K562 (cell line): ENCODE measurements around the gene MPIG6B. TPM values are rescaled to one million over a fixed set of nuclear protein-coding genes. Genes with fewer than 3 reads are reported as not detected.

Source experiments
- BACH1 ChIP-seq: fragments of 200-800 bp; sonication (Bioruptor generic); IDR thresholded peaks from 2 replicates; pipeline ENCODE4 v1.6.1; 2016; ENCODE audit warnings: missing genetic modification characterization, missing compliant biosample characterization
- CAMTA2 ChIP-seq: fragments of 250-450 bp; sonication (Bioruptor Pico); conservative IDR thresholded peaks from 2 replicates; pipeline ENCODE4 v1.5.1; 2022
- FIP1L1 ChIP-seq: fragments of 200-400 bp; formaldehyde crosslinking; IDR thresholded peaks from 2 replicates; pipeline ENCODE4 v1.6.1; 2018; ENCODE audit warnings: mild to moderate bottlenecking, low read depth, low read length; ENCODE audit not compliant: poor library complexity, severe bottlenecking
- FOXA3 ChIP-seq, 2 experiments: fragments of 450-650 bp in 1 of 2; sonication (generic) in 1 of 2; formaldehyde crosslinking; IDR thresholded peaks in 1 of 2; conservative IDR thresholded peaks in 1 of 2; 2 replicates each; pipeline versions ENCODE4 v1.4.0 to v1.8.0; 2020 to 2022; ENCODE audit warnings: mild to moderate bottlenecking in 2 of 2, missing genetic modification reagents in 1 of 2
- GTF2A2 ChIP-seq: IDR thresholded peaks from 2 replicates; pipeline ENCODE4 v1.6.1; 2016; ENCODE audit warnings: mild to moderate bottlenecking, missing genetic modification characterization, missing compliant biosample characterization
- LEF1 ChIP-seq: fragments of 450-650 bp; IDR thresholded peaks from 2 replicates; pipeline ENCODE4 v1.6.1; 2016; ENCODE audit warnings: mild to moderate bottlenecking
- MYNN ChIP-seq, 2 experiments: sonication (generic); formaldehyde crosslinking in 1 of 2; IDR thresholded peaks; 2 replicates each; pipeline versions ENCODE4 v1.5.0 to v1.6.1; 2016 to 2020; ENCODE audit warnings: antibody characterized with exemption in 1 of 2, missing genetic modification reagents in 1 of 2
- NCOA4 ChIP-seq: fragments of 450-650 bp; IDR thresholded peaks from 2 replicates; pipeline ENCODE4 v1.6.1; 2018; ENCODE audit warnings: mild to moderate bottlenecking; ENCODE audit not compliant: partially characterized antibody
- STAG1 ChIP-seq: sonication (generic); formaldehyde crosslinking; IDR thresholded peaks from 2 replicates; pipeline ENCODE4 v1.5.0; 2020; ENCODE audit warnings: missing genetic modification reagents, borderline replicate concordance
- SUPT5H ChIP-seq: fragments of 450-650 bp; IDR thresholded peaks from 2 replicates; pipeline ENCODE4 v1.6.1; 2016
- ZNF384 ChIP-seq: IDR thresholded peaks from 2 replicates; pipeline ENCODE4 v1.6.1; 2012; ENCODE audit warnings: low read depth, low read length, improper control_type of control experiment
- polyA plus RNA-seq, 8 experiments: library from polyadenylated mRNA; depleted of rRNA in 4 of 8; stranded (reverse) in 5 of 8; unstranded in 3 of 8; fragments of >200 nt; fragmentation: Nextera tagmentation in 2 of 8; fragmentation: Illumina TruSeq in 1 of 8; extraction: Ambion mirVana in 2 of 8; extraction: Trizol in 1 of 8; gene quantifications; 2 replicates each; pipeline versions ENCODE4 v1.2.1 to v1.2.3, GENCODE V29; 2011 to 2014; ENCODE audit warnings: inconsistent platforms in 1 of 8, missing spikeins in 1 of 8
- total RNA-seq, 7 experiments: library from RNA; depleted of rRNA in 6 of 7; stranded (reverse); fragments of >200 nt in 6 of 7; fragmentation: Illumina TruSeq in 2 of 7; extraction: Trizol in 2 of 7; gene quantifications; 2 replicates each; pipeline versions ENCODE4 v1.2.1 to v1.2.3, GENCODE V29; 2011 to 2021; ENCODE audit warnings: low replicate concordance in 1 of 7
- TF ChIP-seq, protein P1 (sequence below): fragments of 250-450 bp; sonication (Bioruptor Pico); IDR thresholded peaks from 2 replicates; pipeline ENCODE4 v1.5.0; 2020; ENCODE audit warnings: mild to moderate bottlenecking
- TF ChIP-seq, protein P2 (sequence below): sonication (generic); formaldehyde crosslinking; IDR thresholded peaks from 2 replicates; pipeline ENCODE4 v1.8.1; 2023; ENCODE audit warnings: mild to moderate bottlenecking, missing genetic modification reagents
- TF ChIP-seq, protein P3 (sequence below): fragments of 450-650 bp; IDR thresholded peaks from 2 replicates; pipeline ENCODE4 v1.7.1; 2018; ENCODE audit warnings: mild to moderate bottlenecking, low read depth; ENCODE audit not compliant: partially characterized antibody
- TF ChIP-seq, protein P4 (sequence below): fragments of 250-450 bp; sonication (Bioruptor Pico); IDR thresholded peaks from 2 replicates; pipeline ENCODE4 v1.8.0; 2021; ENCODE audit warnings: moderate library complexity, mild to moderate bottlenecking, inconsistent platforms
- TF ChIP-seq, protein P5 (sequence below): sonication (generic); formaldehyde crosslinking; IDR thresholded peaks from 2 replicates; pipeline ENCODE4 v1.8.0; 2022; ENCODE audit warnings: missing genetic modification reagents, mild to moderate bottlenecking, borderline replicate concordance

The MPIG6B gene
- total and polyA plus RNA-seq, 9 of the 15 experiments (the other 6 are each of a cell fraction or from before 2014, with no cell fraction given) = 0.11 to 1.2 (median 0.28) TPM; not detected in 1

DNA sequence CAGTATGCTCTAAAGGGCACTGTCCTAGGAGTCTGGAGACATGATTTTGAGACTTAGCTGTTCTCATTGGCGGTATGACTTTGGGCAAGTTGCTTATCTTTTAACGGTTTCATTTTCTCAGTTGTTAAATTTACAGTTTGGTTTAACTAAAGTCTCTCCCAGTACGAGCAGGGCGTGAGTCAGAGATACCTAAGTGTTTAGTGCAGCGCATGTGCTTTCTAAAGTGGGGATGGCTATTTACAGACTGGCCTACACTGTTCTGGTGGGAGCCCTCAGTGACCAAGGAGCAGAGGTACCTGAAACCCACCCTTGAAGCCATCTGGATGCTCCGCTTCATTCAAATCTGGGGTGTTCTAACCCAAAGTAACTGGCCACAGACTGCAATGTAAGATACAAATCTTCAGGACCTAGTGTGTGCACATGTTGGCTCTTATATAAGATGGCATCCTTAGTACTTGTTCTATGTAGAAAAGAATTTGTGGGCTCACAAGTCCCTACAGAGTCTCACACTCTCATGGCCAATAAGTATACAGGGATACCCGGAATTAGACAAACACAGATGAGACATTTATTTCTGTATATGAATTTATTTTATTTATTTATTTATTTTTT, 27.3 kb downstream of the MPIG6B start (continued):
- TF ChIP-seq FOXA3 (CRISPR knock-in tag; conservative IDR thresholded peaks at IDR 0.05 in 1 of 2, IDR thresholded peaks at IDR 0.05 in 1 of 2) (peak in 1 of 2 experiments; percentile 75; a peak in 1 of 4 replicates), ZNF384 (no peak), LEF1 (no peak), SUPT5H (no peak), BACH1 (tag) (no peak), STAG1 (CRISPR knock-in tag) (no peak), CAMTA2 (no peak), FIP1L1 (no peak), MYNN (IDR thresholded peaks at IDR 0.05) (no peak; the same call in 1 of the 2 replicates), MYNN (CRISPR knock-in tag; IDR thresholded peaks at IDR 0.05) (no peak), NCOA4 (no peak), GTF2A2 (tag) (no peak)
- TF ChIP-seq, protein P1, sequence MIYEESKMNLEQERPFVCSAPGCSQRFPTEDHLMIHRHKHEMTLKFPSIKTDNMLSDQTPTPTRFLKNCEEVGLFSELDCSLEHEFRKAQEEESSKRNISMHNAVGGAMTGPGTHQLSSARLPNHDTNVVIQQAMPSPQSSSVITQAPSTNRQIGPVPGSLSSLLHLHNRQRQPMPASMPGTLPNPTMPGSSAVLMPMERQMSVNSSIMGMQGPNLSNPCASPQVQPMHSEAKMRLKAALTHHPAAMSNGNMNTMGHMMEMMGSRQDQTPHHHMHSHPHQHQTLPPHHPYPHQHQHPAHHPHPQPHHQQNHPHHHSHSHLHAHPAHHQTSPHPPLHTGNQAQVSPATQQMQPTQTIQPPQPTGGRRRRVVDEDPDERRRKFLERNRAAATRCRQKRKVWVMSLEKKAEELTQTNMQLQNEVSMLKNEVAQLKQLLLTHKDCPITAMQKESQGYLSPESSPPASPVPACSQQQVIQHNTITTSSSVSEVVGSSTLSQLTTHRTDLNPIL = no peak
- TF ChIP-seq, protein P2, sequence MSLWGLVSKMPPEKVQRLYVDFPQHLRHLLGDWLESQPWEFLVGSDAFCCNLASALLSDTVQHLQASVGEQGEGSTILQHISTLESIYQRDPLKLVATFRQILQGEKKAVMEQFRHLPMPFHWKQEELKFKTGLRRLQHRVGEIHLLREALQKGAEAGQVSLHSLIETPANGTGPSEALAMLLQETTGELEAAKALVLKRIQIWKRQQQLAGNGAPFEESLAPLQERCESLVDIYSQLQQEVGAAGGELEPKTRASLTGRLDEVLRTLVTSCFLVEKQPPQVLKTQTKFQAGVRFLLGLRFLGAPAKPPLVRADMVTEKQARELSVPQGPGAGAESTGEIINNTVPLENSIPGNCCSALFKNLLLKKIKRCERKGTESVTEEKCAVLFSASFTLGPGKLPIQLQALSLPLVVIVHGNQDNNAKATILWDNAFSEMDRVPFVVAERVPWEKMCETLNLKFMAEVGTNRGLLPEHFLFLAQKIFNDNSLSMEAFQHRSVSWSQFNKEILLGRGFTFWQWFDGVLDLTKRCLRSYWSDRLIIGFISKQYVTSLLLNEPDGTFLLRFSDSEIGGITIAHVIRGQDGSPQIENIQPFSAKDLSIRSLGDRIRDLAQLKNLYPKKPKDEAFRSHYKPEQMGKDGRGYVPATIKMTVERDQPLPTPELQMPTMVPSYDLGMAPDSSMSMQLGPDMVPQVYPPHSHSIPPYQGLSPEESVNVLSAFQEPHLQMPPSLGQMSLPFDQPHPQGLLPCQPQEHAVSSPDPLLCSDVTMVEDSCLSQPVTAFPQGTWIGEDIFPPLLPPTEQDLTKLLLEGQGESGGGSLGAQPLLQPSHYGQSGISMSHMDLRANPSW = no peak
- TF ChIP-seq, protein P3, sequence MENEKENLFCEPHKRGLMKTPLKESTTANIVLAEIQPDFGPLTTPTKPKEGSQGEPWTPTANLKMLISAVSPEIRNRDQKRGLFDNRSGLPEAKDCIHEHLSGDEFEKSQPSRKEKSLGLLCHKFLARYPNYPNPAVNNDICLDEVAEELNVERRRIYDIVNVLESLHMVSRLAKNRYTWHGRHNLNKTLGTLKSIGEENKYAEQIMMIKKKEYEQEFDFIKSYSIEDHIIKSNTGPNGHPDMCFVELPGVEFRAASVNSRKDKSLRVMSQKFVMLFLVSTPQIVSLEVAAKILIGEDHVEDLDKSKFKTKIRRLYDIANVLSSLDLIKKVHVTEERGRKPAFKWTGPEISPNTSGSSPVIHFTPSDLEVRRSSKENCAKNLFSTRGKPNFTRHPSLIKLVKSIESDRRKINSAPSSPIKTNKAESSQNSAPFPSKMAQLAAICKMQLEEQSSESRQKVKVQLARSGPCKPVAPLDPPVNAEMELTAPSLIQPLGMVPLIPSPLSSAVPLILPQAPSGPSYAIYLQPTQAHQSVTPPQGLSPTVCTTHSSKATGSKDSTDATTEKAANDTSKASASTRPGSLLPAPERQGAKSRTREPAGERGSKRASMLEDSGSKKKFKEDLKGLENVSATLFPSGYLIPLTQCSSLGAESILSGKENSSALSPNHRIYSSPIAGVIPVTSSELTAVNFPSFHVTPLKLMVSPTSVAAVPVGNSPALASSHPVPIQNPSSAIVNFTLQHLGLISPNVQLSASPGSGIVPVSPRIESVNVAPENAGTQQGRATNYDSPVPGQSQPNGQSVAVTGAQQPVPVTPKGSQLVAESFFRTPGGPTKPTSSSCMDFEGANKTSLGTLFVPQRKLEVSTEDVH = no peak
- TF ChIP-seq, protein P4, sequence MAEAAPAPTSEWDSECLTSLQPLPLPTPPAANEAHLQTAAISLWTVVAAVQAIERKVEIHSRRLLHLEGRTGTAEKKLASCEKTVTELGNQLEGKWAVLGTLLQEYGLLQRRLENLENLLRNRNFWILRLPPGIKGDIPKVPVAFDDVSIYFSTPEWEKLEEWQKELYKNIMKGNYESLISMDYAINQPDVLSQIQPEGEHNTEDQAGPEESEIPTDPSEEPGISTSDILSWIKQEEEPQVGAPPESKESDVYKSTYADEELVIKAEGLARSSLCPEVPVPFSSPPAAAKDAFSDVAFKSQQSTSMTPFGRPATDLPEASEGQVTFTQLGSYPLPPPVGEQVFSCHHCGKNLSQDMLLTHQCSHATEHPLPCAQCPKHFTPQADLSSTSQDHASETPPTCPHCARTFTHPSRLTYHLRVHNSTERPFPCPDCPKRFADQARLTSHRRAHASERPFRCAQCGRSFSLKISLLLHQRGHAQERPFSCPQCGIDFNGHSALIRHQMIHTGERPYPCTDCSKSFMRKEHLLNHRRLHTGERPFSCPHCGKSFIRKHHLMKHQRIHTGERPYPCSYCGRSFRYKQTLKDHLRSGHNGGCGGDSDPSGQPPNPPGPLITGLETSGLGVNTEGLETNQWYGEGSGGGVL (CRISPR knock-in tag) = no peak
- TF ChIP-seq, protein P5, sequence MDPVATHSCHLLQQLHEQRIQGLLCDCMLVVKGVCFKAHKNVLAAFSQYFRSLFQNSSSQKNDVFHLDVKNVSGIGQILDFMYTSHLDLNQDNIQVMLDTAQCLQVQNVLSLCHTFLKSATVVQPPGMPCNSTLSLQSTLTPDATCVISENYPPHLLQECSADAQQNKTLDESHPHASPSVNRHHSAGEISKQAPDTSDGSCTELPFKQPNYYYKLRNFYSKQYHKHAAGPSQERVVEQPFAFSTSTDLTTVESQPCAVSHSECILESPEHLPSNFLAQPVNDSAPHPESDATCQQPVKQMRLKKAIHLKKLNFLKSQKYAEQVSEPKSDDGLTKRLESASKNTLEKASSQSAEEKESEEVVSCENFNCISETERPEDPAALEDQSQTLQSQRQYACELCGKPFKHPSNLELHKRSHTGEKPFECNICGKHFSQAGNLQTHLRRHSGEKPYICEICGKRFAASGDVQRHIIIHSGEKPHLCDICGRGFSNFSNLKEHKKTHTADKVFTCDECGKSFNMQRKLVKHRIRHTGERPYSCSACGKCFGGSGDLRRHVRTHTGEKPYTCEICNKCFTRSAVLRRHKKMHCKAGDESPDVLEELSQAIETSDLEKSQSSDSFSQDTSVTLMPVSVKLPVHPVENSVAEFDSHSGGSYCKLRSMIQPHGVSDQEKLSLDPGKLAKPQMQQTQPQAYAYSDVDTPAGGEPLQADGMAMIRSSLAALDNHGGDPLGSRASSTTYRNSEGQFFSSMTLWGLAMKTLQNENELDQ (CRISPR knock-in tag) = no peak
